ENCODE results near the gene KDM5A.
"Not testable (repeated sequence)": the region's sequence is repeated elsewhere in the genome, so short reads cannot be mapped to it uniquely, and the experiment has no call there.

Gene KDM5A

GRCh38 chr12:242496-242895, 146.6 kb downstream of the KDM5A start:
- in situ Hi-C loops (cut with HindIII; ENCODE audit: low sequenced_read_pairs): no loop called here

GRCh38 chr12:241266-241665, 147.9 kb downstream of the KDM5A start:
- in situ Hi-C loops (cut with HindIII; ENCODE audit: low sequenced_read_pairs): no loop called here

DNA sequence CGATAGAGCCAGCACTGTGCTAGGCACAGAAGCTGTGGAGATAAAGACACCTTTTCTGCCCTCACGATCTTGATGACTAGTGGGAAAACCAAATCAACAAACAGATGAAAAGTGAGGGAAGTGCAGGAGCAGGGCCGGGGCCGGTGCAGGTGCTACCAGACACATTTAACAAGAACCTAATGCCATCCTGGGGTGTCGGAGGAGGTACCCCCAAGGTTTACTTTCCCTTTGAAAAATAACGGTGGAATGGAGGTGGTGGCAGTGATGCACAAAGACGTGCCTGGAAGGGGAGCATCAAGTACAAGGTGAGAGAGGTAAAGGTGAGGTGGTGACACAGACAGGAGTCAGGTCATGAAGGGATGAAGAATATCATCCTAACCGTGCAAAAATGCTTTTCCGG, 148.6 kb downstream of the KDM5A start:
- in situ Hi-C loops (cut with HindIII; ENCODE audit: low sequenced_read_pairs): no loop called here

GRCh38 chr12:238736-239398, 150.3 kb downstream of the KDM5A start:
- in situ Hi-C loops (cut with HindIII; ENCODE audit: low sequenced_read_pairs): no loop called here

DNA sequence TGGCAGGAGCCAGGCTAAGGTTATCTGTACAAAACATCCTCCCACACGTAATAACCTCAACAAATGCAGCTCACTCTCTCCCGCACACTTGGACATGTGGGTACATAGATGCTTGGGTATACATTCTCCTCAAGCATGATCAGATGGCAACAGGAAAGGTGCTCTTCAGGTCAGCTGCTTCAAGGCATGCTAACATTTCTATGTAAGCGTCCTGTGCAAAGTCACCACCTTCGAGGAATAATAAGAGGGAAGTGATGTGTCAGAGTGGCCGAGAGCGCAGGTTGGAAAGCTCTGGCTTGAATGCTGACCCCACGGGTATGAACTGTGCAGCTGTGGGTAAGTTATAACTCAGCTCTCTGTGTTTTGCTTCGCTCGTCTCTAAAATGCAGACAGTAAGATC, 151.0 kb downstream of the KDM5A start:
- in situ Hi-C loops (cut with HindIII; ENCODE audit: low sequenced_read_pairs): no loop called here

- in situ Hi-C loops (cut with HindIII; ENCODE audit: low sequenced_read_pairs): no loop called here
Measured at GRCh38 chr12:237026-237815, 151.9 kb downstream of the KDM5A start.

- in situ Hi-C loops (cut with HindIII; ENCODE audit: low sequenced_read_pairs): no loop called here
Measured at GRCh38 chr12:236445-236844, 152.7 kb downstream of the KDM5A start.

GRCh38 chr12:235967-236366, 153.2 kb downstream of the KDM5A start:
- in situ Hi-C loops (cut with HindIII; ENCODE audit: low sequenced_read_pairs): not testable (repeated sequence)

DNA sequence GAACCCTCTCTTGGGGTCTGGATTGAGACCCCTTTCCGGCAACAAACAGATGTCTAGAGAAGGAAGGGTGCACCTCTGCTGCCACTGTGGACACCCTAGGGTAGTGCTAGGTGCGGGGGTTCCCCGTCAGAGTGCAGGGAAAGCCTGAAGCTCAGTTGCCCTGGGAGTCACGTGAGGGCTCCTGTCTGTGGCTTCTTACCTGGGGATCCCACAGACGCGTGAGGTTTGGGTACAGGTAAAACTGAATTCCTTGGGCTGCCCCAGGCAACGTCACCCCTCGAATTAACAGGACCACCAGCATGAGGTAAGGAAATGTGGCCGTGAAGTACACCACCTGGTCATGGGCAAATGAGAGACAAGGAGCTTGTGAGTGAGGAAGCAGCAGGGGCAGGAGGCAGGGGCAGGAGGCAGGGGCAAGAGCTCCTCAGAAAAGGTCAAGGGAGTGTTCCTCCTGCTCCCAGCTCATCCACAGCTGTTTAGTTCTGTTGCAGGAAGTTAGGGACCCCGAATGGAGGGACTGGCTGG, 154.2 kb downstream of the KDM5A start:
- in situ Hi-C loops (cut with HindIII; ENCODE audit: low sequenced_read_pairs): no loop called here

DNA sequence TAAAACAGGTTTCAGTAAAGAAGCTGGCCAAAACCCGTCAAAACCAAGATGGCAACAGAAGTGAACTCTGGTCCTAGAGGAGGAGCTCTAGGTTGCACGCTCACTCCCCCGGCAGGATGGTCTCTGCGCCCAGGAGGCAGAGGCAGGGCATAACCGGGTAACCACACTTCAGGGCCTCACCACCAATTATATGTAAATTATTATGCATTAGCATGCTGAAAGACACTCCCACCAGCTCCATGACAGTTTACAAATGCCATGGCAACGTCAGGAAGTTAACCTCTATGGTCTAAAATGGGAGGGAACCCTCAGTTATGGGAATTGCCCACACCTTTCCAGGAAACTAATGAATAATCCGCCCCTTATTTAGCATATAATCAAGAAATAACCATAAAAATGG, 155.1 kb downstream of the KDM5A start:
- in situ Hi-C loops (cut with HindIII; ENCODE audit: low sequenced_read_pairs): no loop called here

DNA sequence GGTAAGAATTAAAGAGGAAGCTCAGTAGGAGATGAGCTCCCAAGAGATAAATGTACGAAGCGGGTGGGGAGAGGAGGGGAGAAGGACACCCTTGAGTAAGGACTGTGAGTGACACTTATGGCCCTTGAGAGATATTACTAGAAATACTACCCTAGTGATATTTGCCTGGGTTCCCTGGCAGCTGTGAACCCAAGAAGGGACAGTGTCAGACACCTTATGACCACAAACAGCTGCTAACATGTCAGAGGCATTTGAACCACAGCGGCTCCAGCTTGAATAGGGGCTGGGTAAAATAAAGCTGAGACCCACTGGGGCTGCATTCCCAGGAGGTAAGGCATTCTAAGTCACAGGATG, 155.5 kb downstream of the KDM5A start:
- in situ Hi-C loops (cut with HindIII; ENCODE audit: low sequenced_read_pairs): no loop called here

DNA sequence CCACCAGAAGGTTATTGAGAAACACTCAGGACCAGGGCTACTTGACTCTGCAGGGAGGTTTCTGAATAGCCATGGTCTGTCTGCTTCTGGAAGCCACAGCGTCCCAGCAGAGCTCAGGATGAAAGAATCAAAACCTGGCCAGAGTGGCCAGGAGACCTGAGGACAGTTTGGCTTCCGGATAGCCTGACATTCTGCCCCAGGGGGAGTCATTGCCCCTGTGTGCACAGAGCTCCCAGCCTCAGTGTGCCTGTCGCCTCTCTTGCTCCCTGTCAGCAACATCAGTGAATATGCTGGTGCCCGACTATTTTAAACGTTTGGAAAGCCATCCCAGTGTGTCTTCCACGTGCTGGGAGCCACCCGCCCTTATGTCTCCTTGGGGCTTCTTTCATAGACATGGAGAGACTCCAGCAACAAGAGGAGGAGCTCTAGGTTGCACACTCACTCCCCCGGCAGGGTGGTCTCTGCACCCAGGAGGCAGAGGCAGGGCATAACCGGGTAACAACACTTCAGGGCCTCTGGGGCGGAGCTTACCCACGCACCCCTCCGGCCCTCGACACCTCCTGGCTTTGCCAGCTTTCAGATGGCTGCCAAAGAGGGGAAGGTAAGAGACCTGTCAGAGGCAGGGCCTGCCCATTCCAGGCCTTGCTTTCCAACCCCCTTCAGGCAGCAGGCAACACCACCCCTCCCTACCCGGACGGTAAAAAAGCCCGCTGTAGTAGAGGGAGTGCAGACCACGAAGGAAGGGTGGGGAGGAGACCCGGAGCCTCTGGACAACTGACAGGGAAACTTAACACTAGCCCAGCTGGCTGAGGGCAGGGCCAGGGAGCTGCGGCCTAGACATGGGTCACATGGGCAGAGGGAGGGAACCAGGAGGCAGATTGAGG, 156.1 kb downstream of the KDM5A start:
- in situ Hi-C loops (cut with HindIII; ENCODE audit: low sequenced_read_pairs): no loop called here

GRCh38 chr12:230925-231671, 158.0 kb downstream of the KDM5A start:
- in situ Hi-C loops (cut with HindIII; ENCODE audit: low sequenced_read_pairs): no loop called here
